GM06990 (cell line): Measurements from ENCODE around the gene RNF167.
"Not testable (repeated sequence)": the region's sequence is repeated elsewhere in the genome, so short reads cannot be mapped to it uniquely, and the experiment has no call there.

ENCODE experiments used
- DNase-seq: peaks from one replicate; pipeline ENCODE4 v3.0.0-alpha.2; 2011; ENCODE audit not compliant: insufficient read length; ENCODE audit errors: extremely low read depth
- H3K27me3 ChIP-seq: replicated peaks from 2 replicates; pipeline ENCODE4 v1.6.0; 2011; ENCODE audit warnings: low read length; ENCODE audit not compliant: control insufficient read depth, insufficient read depth
- H3K36me3 ChIP-seq: 2 replicates; pipeline ENCODE4 v1.5.1; 2011; ENCODE audit warnings: low read length; ENCODE audit not compliant: control insufficient read depth, insufficient read depth
- H3K4me3 ChIP-seq: replicated peaks from 2 replicates; pipeline ENCODE4 v1.5.1; 2011; ENCODE audit warnings: low read depth, mild to moderate bottlenecking, control low read depth, low read length
- TF ChIP-seq, protein P1 (sequence below): IDR thresholded peaks from 2 replicates; pipeline ENCODE4 v1.5.1; 2011; ENCODE audit warnings: low read length, control low read depth, mild to moderate bottlenecking, inconsistent platforms; ENCODE audit not compliant: insufficient read depth, poor library complexity, severe bottlenecking

RNF167 gene

DNA sequence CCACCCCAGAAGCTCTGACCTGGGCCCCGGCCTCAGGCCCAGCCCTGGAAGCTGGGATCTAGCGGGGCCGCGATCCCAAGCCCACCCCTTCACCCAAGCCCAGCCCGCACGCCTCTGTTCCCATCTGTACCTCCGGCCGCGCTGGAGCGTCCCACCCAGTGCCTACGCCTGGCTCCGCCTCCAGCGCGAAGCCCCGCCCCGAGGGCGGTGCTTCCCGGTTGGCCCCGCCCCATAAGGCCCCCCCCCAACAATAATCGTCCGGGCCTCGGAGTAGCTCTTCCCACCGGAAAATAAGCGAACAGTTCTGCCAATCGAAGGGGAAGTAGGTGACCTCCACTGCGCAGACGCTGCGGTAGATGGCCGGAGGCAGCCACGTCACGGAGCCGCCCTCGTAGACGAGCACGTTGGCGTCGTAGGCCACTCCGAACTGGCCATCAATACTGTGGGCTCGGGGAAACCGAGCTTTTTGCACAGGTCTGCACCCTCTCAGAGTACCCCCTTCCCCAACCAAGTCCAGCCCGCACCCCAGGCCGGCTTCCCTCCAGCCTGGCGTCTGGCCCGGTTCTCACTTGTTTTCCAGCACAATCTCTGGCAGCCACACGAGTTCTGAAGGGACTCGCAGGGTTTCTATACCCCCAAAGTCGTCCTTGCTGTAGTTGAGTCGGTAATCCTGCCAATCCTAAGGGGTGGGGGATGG lies 38.3 kb upstream of the RNF167 start:
- Histone ChIP-seq H3K4me3 (no peak overlapping the region), H3K27me3 (no peaks in the 10 kb centered on the region), H3K36me3 (peaks cover 2% of the 10 kb centered on the region; the same call in 1 of the 2 replicates)
- TF ChIP-seq, protein P1, sequence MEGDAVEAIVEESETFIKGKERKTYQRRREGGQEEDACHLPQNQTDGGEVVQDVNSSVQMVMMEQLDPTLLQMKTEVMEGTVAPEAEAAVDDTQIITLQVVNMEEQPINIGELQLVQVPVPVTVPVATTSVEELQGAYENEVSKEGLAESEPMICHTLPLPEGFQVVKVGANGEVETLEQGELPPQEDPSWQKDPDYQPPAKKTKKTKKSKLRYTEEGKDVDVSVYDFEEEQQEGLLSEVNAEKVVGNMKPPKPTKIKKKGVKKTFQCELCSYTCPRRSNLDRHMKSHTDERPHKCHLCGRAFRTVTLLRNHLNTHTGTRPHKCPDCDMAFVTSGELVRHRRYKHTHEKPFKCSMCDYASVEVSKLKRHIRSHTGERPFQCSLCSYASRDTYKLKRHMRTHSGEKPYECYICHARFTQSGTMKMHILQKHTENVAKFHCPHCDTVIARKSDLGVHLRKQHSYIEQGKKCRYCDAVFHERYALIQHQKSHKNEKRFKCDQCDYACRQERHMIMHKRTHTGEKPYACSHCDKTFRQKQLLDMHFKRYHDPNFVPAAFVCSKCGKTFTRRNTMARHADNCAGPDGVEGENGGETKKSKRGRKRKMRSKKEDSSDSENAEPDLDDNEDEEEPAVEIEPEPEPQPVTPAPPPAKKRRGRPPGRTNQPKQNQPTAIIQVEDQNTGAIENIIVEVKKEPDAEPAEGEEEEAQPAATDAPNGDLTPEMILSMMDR = no peak
- DNase-seq = peak; percentile 63

DNA sequence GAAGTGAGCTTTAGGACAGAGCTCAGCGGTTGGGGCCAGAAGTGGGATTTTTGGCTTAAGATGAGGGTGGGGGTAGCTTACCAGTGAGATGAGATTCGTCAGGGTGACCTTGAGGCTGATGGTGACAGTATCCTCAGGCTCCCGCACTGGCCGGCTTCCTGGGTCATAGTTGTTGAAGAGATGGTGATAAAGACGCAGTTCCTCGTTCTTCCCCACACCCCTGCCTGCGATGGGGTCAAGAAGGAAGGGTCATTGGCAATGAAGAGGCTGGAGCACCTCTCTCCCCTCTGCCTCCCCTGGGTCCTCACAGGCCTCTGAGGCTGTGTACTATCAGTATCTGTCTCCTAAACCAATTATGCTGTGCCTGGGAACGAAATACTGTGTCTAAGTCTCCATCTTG lies 37.5 kb upstream of the RNF167 start:
- no peak for DNase-seq
- TF ChIP-seq, protein P1 = no peak

DNA sequence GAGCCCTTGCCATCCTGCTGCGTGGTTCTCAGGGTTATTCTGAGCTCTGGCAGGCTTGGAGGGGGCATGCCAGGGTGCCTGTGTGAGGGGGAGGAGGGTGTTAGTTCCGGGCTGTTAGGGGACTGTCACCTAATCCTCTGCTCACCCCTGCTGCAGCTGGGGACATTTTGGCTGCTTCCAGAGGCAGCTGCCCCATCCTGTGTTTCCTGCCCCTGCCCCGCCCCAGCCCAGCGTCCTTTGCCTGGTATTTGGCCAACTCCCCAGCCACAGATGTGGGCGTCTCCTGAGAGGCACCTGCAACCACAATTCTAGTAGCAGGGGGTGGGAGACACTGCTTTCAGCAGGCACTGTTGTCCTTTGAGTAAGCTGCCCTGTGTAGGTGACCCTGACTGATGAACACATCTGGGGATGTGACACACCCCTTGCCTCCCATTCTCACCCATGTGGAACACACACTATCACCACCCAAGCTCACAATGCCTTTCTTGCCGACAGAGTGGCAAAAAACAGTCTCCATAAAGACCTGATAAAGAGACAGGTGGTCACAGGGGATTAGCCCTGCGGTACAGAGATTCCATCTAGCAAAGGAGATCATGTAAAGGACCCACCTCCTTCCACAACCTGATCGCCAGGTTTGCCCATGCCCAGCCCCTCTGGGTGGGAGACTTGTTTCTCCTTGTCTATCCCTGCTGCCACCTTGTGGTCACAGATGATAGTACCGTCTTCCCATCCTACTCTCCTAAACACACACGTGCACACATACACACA lies 36.8 kb upstream of the RNF167 start, which contains the start of gene CHRNE:
Gene CHRNE, minus strand, starts transcription at position 48 of the 768 bp plus-strand sequence. Its CDS starts 35 bp downstream, at position 13.
- TF ChIP-seq, protein P1 = peak; percentile 73
- Histone ChIP-seq H3K4me3 (no peak within 1 kb of the TSS), H3K27me3 (no peaks in the 10 kb centered on the region), H3K36me3 (no peaks in the 10 kb centered on the region)
- DNase-seq = peak; percentile 56

More for the DNA sequence above, 37.5 kb upstream of the RNF167 start:
- no peak overlapping the region for H3K4me3 ChIP-seq
- peaks cover 2% of the 10 kb centered on the region; the same call in 1 of the 2 replicates for H3K36me3 ChIP-seq
- no peaks in the 10 kb centered on the region for H3K27me3 ChIP-seq

DNA sequence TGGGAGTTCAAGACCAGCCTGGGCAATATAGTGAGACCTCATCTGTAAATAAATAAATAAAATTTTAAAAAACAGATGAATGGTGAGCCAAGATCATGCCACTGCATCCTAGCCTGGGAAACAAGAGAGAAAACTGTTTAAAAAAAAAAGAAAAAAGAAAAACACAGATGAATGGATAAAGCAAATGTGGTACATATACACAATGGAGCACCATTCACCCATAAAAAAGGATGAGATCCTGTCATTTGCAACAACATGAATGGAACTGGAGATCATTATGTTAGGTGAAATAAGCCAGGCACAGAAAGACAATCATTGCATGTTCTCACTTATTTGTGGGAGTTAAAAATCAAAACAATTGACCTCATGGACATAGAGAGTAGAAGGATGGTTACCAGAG lies 33.4 kb upstream of the RNF167 start:
- not testable (repeated sequence) for H3K4me3 ChIP-seq, DNase-seq, H3K36me3 ChIP-seq, H3K27me3 ChIP-seq

DNA sequence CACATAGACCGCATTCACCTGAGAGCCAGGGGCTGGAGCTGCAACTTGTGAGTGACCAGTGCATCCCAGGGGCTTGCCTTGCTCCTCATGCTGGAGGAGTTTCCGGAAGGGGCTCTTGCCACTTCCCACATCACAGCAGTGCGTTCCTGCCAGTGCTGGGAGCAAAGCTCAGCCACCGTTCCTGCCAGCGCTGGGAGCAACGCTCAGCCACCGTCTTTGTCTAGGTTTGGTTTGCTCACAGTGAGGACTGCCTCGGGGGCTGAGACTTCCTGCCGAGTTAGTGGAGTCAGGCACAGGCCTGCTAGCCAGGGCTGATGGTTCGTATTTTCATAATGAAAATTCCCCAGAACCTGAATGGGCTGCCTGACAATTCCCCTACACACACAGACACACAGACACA lies 31.8 kb upstream of the RNF167 start:
- Histone ChIP-seq H3K36me3 (no peaks in the 10 kb centered on the region), H3K4me3 (no peak overlapping the region), H3K27me3 (no peaks in the 10 kb centered on the region)
- TF ChIP-seq, protein P1 = no peak
- DNase-seq = no peak
